PC-9 (cell line): ENCODE results near the gene IFT122. TPM values are rescaled to one million over a fixed set of nuclear protein-coding genes. Genes with fewer than 3 reads are reported as not detected.

ENCODE experiments used
- BruUV-seq: library from RNA; stranded (reverse); fragments of 400-500 nt; replicated peaks from 2 replicates; lab custom pipeline; 2021; lab: Mats Ljungman, UMichigan
- CTCF ChIA-PET: fragments of 300-600 bp; sonication (Branson Sonifier 250); formaldehyde crosslinking; loops from one replicate; lab custom pipeline; 2022; ENCODE audit warnings: antibody characterized with exemption; lab: Charles Lee
- POLR2A ChIA-PET: fragments of 300-600 bp; sonication (Branson Sonifier 250); formaldehyde crosslinking; loops from one replicate; lab custom pipeline; 2022; ENCODE audit warnings: antibody characterized with exemption; ENCODE audit not compliant: unreplicated experiment; lab: Charles Lee
- DNase-seq, 2 experiments: peaks; one replicate each; pipeline versions ENCODE4 v3.0.0 to v3.0.0-alpha.2; 2015 to 2022; ENCODE audit warnings: mixed read lengths in 1 of 2
- H2AFZ ChIP-seq: fragments of 200-600 bp; sonication (generic); 2 replicates; pipeline ENCODE4 v1.8.1; 2017; ENCODE audit warnings: antibody characterized with exemption
- H3F3A ChIP-seq: fragments of 200-600 bp; sonication (generic); 2 replicates; pipeline ENCODE4 v1.8.1; 2017; ENCODE audit warnings: antibody characterized with exemption, mild to moderate bottlenecking, low read depth; ENCODE audit not compliant: insufficient read depth
- H3K27ac ChIP-seq: fragments of 200-600 bp; sonication (generic); 2 replicates; pipeline ENCODE4 v1.6.1; 2016; ENCODE audit warnings: mixed run types
- H3K27me3 ChIP-seq: fragments of 200-600 bp; sonication (generic); 2 replicates; pipeline ENCODE4 v1.6.1; 2016; ENCODE audit warnings: low read depth, mixed run types; ENCODE audit not compliant: insufficient read depth
- H3K36me3 ChIP-seq: fragments of 200-600 bp; sonication (generic); 2 replicates; pipeline ENCODE4 v1.6.1; 2016; ENCODE audit warnings: low read depth, mixed run types
- H3K4me1 ChIP-seq: fragments of 200-600 bp; sonication (generic); replicated peaks from 2 replicates; pipeline ENCODE4 v1.6.1; 2016; ENCODE audit warnings: mixed run types; ENCODE audit not compliant: insufficient read depth
- H3K4me2 ChIP-seq: fragments of 200-600 bp; sonication (generic); 2 replicates; pipeline ENCODE4 v1.6.1; 2017; ENCODE audit warnings: mixed run types
- H3K4me3 ChIP-seq: fragments of 200-600 bp; sonication (generic); 2 replicates; pipeline ENCODE4 v1.6.1; 2016; ENCODE audit warnings: mixed run types
- H3K79me2 ChIP-seq: fragments of 200-600 bp; sonication (generic); 2 replicates; pipeline ENCODE4 v1.6.1; 2017; ENCODE audit warnings: low read depth, mixed run types
- H3K9me2 ChIP-seq: fragments of 200-600 bp; sonication (generic); 2 replicates; pipeline ENCODE4 v1.8.1; 2017; ENCODE audit warnings: mild to moderate bottlenecking; ENCODE audit not compliant: insufficient read depth
- H3K9me3 ChIP-seq: fragments of 200-600 bp; sonication (generic); 2 replicates; pipeline ENCODE4 v1.8.1; 2016; ENCODE audit warnings: low read depth; ENCODE audit not compliant: insufficient read depth
- H4K20me1 ChIP-seq: fragments of 200-600 bp; sonication (generic); 2 replicates; pipeline ENCODE4 v1.8.1; 2017; ENCODE audit not compliant: insufficient read depth
- EZH2 ChIP-seq: fragments of 200-600 bp; sonication (generic); IDR thresholded peaks from 2 replicates; pipeline ENCODE4 v1.8.0; 2017; ENCODE audit warnings: antibody characterized with exemption, low read depth
- intact Hi-C: fragments of 100-400 bp; cut with micrococcal nuclease; formaldehyde crosslinking; loops from one replicate; pipeline ENCODE4 v1.10.0; 2022; ENCODE audit not compliant: unreplicated experiment
- total RNA-seq: library from RNA; stranded (reverse); gene quantifications from 2 replicates; pipeline ENCODE4 v1.2.3, GENCODE V29; 2021
- TF ChIP-seq, protein P1 (sequence below): fragments of 200-600 bp; sonication (generic); conservative IDR thresholded peaks from 2 replicates; pipeline ENCODE4 v1.6.1; 2017; ENCODE audit warnings: mixed run types, antibody characterized with exemption, mild to moderate bottlenecking, moderate library complexity

Gene IFT122
- total RNA-seq, 1 experiment from 2014 or later = 55.6 TPM

DNA sequence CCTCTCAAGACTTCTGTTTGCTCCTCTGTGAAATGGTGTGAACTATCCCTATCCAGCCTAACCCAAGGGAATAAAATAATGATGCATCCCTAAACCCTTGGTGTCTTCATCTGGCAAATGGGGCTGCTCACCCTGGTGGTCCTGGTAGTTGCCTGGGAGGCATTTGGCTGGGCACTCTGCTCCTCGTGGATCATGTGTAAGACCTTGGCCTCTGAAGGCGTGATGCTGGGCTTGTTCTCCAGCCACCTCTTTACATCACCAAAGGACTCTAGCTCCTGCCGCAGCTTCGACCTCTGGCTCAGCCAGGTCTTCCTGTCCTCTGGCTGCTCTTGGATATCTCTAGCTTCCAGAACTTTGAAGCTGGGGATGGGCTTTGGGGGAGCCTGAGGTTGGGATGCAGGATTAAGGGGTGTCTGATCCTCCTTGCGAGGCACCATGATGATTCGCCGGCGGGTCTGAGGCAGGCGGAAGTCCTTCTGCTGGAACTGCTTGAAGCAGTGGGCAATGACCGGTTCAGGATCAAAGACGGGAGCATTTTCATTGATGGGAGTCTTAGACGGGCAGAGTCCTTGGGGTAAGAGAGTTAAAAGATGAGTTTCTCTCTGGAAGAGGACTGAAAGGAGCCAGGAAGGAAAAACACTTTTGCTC lies 18.7 kb upstream of the IFT122 start:
- CTCF ChIA-PET = no interaction called here
- intact Hi-C loops = no loop called here
- POLR2A ChIA-PET = no interaction called here

DNA sequence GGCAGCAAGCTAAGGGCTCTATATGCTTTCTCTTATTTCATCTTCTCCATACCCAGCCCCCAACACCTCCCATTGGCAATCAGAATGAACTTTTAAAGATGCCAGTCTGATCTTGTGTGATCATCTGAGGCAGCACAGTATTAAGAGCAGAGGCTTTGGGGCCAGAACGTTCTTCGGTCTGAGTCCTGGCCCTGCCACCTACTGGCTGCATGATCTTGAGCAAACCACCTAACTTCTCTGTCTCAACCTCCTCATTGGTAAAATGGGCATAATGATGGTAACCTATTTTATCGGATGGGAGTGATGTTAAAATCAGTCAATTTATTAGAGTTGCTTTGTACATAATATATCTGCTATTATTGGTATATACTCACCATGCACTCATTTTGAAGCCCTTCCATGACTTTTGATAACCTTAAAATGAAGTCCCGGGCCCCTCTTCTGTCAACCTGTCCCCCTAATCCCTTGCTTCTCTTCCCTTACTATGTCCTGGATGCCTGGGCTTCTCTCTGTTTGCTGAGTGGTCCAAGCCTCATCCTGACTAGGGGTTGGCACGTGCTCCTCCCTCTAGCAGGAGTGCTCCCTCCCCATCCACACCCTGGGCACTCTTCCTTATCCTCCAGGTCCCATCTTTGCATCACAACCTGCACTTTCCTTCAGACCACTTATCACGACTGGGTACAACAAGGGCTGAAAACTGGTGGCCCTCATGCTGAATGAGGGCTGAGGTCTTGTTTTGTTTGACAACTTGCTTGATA lies 17.9 kb upstream of the IFT122 start:
- no TSS peak for BruUV-seq
- Histone ChIP-seq H3K4me2 (no peak overlapping the region), H3K79me2 (no peaks in the 10 kb centered on the region), H3K36me3 (no peaks in the 10 kb centered on the region), H4K20me1 (no peaks in the 10 kb centered on the region), H3F3A (peaks cover 11% of the 10 kb centered on the region; the same call in 1 of the 2 replicates), H3K9me3 (no peaks in the 10 kb centered on the region), H3K27ac (no peak overlapping the region), H2AFZ (no peak overlapping the region), H3K27me3 (no peaks in the 10 kb centered on the region), H3K9me2 (no peaks in the 10 kb centered on the region), H3K4me3 (no peak overlapping the region), H3K4me1 (peaks cover 8% of the 10 kb centered on the region; the same call in 1 of the 2 replicates)
- TF ChIP-seq, protein P1, sequence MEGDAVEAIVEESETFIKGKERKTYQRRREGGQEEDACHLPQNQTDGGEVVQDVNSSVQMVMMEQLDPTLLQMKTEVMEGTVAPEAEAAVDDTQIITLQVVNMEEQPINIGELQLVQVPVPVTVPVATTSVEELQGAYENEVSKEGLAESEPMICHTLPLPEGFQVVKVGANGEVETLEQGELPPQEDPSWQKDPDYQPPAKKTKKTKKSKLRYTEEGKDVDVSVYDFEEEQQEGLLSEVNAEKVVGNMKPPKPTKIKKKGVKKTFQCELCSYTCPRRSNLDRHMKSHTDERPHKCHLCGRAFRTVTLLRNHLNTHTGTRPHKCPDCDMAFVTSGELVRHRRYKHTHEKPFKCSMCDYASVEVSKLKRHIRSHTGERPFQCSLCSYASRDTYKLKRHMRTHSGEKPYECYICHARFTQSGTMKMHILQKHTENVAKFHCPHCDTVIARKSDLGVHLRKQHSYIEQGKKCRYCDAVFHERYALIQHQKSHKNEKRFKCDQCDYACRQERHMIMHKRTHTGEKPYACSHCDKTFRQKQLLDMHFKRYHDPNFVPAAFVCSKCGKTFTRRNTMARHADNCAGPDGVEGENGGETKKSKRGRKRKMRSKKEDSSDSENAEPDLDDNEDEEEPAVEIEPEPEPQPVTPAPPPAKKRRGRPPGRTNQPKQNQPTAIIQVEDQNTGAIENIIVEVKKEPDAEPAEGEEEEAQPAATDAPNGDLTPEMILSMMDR = no peak
- no peak for TF ChIP-seq EZH2
- CTCF ChIA-PET = interaction anchor here (0.6 kb wide), 1 partner anchor 26 kb away, joined by 9 read pairs; no protein-coding TSS in a partner anchor
- POLR2A ChIA-PET = interaction anchor here (0.6 kb wide), 1 partner anchor 33 kb away, joined by 3 read pairs; no protein-coding TSS in a partner anchor
- intact Hi-C loops = no loop called here
- peak in 1 of 2 experiments; percentile 22 for DNase-seq

More for the DNA sequence above, 18.7 kb upstream of the IFT122 start:
- DNase-seq = no peak
- no peaks in the 10 kb centered on the region for H3K27me3 ChIP-seq
- no peak overlapping the region for H3K4me3 ChIP-seq
- H3F3A ChIP-seq = peaks cover 11% of the 10 kb centered on the region; the same call in 1 of the 2 replicates
- no peak overlapping the region for H3K27ac ChIP-seq
- no TSS peak for BruUV-seq
- H3K4me1 ChIP-seq = peaks cover 8% of the 10 kb centered on the region; the same call in 1 of the 2 replicates
- no peaks in the 10 kb centered on the region for H3K36me3 ChIP-seq
- H2AFZ ChIP-seq = no peak overlapping the region
- H3K9me3 ChIP-seq = no peaks in the 10 kb centered on the region
- H4K20me1 ChIP-seq = no peaks in the 10 kb centered on the region
- H3K9me2 ChIP-seq = no peaks in the 10 kb centered on the region
- H3K4me2 ChIP-seq = no peak overlapping the region
- no peak for TF ChIP-seq EZH2
- TF ChIP-seq, protein P1 = no peak
- no peaks in the 10 kb centered on the region for H3K79me2 ChIP-seq

DNA sequence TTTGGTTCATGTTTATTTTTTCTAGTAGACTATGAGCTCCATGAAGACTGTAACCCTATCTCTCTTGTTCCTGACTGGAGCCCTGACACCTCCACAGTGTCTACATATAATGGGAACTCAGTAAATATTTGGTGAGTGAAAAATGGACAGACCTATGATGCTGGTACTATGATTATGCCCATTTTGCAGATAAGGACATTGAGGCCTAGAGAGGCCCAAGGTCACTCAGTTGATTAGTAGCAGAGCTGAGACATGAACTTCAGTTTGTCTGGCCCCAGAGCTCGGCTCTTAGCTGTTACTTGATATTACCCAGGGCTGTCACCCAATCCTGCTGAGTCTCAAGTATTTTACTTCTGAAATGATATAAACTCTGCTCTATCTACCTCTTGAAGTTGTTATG lies 17.1 kb upstream of the IFT122 start:
- CTCF ChIA-PET = interaction anchor here (0.6 to 0.9 kb wide), 2 partner anchors 27 to 205 kb away, joined by 3 to 9 read pairs; no protein-coding TSS in a partner anchor
- no peak overlapping the region for H2AFZ ChIP-seq
- H3K4me2 ChIP-seq = no peak overlapping the region
- H3K9me2 ChIP-seq = no peaks in the 10 kb centered on the region
- peaks cover 8% of the 10 kb centered on the region; the same call in 1 of the 2 replicates for H3K4me1 ChIP-seq
- no TSS peak for BruUV-seq
- H3K9me3 ChIP-seq = no peaks in the 10 kb centered on the region
- peaks cover 11% of the 10 kb centered on the region; the same call in 1 of the 2 replicates for H3F3A ChIP-seq
- intact Hi-C loops = no loop called here
- POLR2A ChIA-PET = interaction anchor here (0.5 to 0.6 kb wide), 2 partner anchors 46 to 471 kb away, joined by 4 to 6 read pairs; no protein-coding TSS in a partner anchor
- no peaks in the 10 kb centered on the region for H3K27me3 ChIP-seq
- no peaks in the 10 kb centered on the region for H4K20me1 ChIP-seq
- H3K79me2 ChIP-seq = no peaks in the 10 kb centered on the region
- DNase-seq = no peak
- no peak overlapping the region for H3K4me3 ChIP-seq
- no peak overlapping the region for H3K27ac ChIP-seq
- H3K36me3 ChIP-seq = no peaks in the 10 kb centered on the region
- TF ChIP-seq, protein P1 = no peak
- TF ChIP-seq EZH2 = no peak
